Stimulated activated CD4-positive, alpha-beta T cell treated with anti-CD3 and anti-CD28 coated beads, Interleukin-4, amount 100 ng/mL, for 48 hours (primary cell): ENCODE measurements around the gene ACOX3.
A peak's percentile ranks its signal among the peaks of the same experiment; 100 is the strongest.

Experiments
- DNase-seq, 2 donors: peaks; one replicate each; pipeline ENCODE4 v3.0.0-alpha.2; 2020; ENCODE audit warnings: low read depth in 2 of 2

The ACOX3 gene

GRCh38 chr4:8404791-8405515, 35.6 kb downstream of the ACOX3 start:
- DNase-seq: no peak

GRCh38 chr4:8403976-8404375, 36.5 kb downstream of the ACOX3 start:
- no peak for DNase-seq

- peak; percentile 37 to 58 for DNase-seq
Measured at GRCh38 chr4:8403173-8403753, 37.3 kb downstream of the ACOX3 start.

GRCh38 chr4:8402640-8403039, 37.9 kb downstream of the ACOX3 start:
- DNase-seq: no peak

- DNase-seq: no peak
Measured at GRCh38 chr4:8402181-8402597, 38.3 kb downstream of the ACOX3 start.

- no peak for DNase-seq
Measured at GRCh38 chr4:8401665-8402064, 38.9 kb downstream of the ACOX3 start.

- DNase-seq: no peak
Measured at GRCh38 chr4:8400632-8401325, 39.7 kb downstream of the ACOX3 start.

- DNase-seq: no peak
Measured at GRCh38 chr4:8399298-8399697, 41.2 kb downstream of the ACOX3 start.

- no peak for DNase-seq
Measured at GRCh38 chr4:8398347-8398746, 42.2 kb downstream of the ACOX3 start.

- DNase-seq: no peak
Measured at GRCh38 chr4:8396762-8397406, 43.6 kb downstream of the ACOX3 start.

- no peak for DNase-seq
Measured at GRCh38 chr4:8395504-8396296, 44.8 kb downstream of the ACOX3 start.

- no peak for DNase-seq
Measured at GRCh38 chr4:8394806-8395205, 45.7 kb downstream of the ACOX3 start.

GRCh38 chr4:8394061-8394519, 46.4 kb downstream of the ACOX3 start:
- no peak for DNase-seq

- no peak for DNase-seq
Measured at GRCh38 chr4:8393593-8394038, 46.9 kb downstream of the ACOX3 start.

GRCh38 chr4:8392591-8393190, 47.8 kb downstream of the ACOX3 start:
- no peak for DNase-seq

- DNase-seq: no peak
Measured at GRCh38 chr4:8391972-8392371, 48.6 kb downstream of the ACOX3 start.

GRCh38 chr4:8391071-8391470, 49.5 kb downstream of the ACOX3 start:
- no peak for DNase-seq

- no peak for DNase-seq
Measured at GRCh38 chr4:8390577-8390976, 49.9 kb downstream of the ACOX3 start.

GRCh38 chr4:8388528-8388870, 52.0 kb downstream of the ACOX3 start:
- DNase-seq: no peak

GRCh38 chr4:8387615-8388527, 52.7 kb downstream of the ACOX3 start:
- no peak for DNase-seq
